Measurements from ENCODE around the gene PLTP.
A peak's percentile ranks its signal among the peaks of the same experiment; 100 is the strongest.

The PLTP gene

GRCh38 chr20:45892828-45893500, 19.0 kb downstream of the PLTP start:
- Mint-ChIP-seq H3K27ac (peak overlapping the region; percentile 9 to 92), H3K4me1 (ENCODE audit: low read depth in 2 of 2) (peaks cover 18 to 34% of the 10 kb centered on the region in 2 donors), H3K4me3 (peak overlapping the region; percentile 92 to 94), H3K27me3 (no peaks in the 10 kb centered on the region), H3K36me3 (ENCODE audit: insufficient read depth) (peaks cover 31% of the 10 kb centered on the region), H3K9me3 (no peaks in the 10 kb centered on the region)
- ATAC-seq (replicated peaks): peak; percentile 61
- DNase-seq: peak in 2 of 3 experiments; percentile 37 to 41

- H3K4me3 Mint-ChIP-seq: peak overlapping the region; percentile 92 to 94
- H3K4me1 Mint-ChIP-seq (ENCODE audit: low read depth in 2 of 2): peaks cover 18 to 34% of the 10 kb centered on the region in 2 donors
- H3K27ac Mint-ChIP-seq: peak overlapping the region; percentile 79 to 92
- H3K27me3 Mint-ChIP-seq: no peaks in the 10 kb centered on the region
- DNase-seq (no peak), ATAC-seq (replicated peaks) (no peak)
- peaks cover 28% of the 10 kb centered on the region for H3K36me3 Mint-ChIP-seq (ENCODE audit: insufficient read depth)
- no peaks in the 10 kb centered on the region for H3K9me3 Mint-ChIP-seq
These were observed 19.7 kb downstream of the PLTP start for GRCh38 chr20:45892049-45892825.

- Mint-ChIP-seq H3K4me3 (peak within 1 kb of the TSS; percentile 92 to 94), H3K27ac (peak within 1 kb of the TSS; percentile 79 to 92), H3K36me3 (ENCODE audit: insufficient read depth) (peaks cover 28% of the 10 kb centered on the region), H3K4me1 (ENCODE audit: low read depth in 2 of 2) (peaks cover 18 to 34% of the 10 kb centered on the region in 2 donors), H3K27me3 (no peaks in the 10 kb centered on the region), H3K9me3 (no peaks in the 10 kb centered on the region)
- DNase-seq: peak; percentile 68 to 75 (median 70)
- peak; percentile 76 for ATAC-seq (replicated peaks)
These were observed 20.7 kb downstream of the PLTP start, which contains the start of the genes CTSA and NEURL2 for GRCh38 chr20:45890985-45891983. CTSA (plus strand) TSS chr20:45891335; CDS start chr20:45891569, 234 bp downstream. NEURL2 (minus strand) TSS chr20:45891208; CDS start chr20:45890991, 217 bp downstream.

- peak overlapping the region; percentile 79 to 92 for H3K27ac Mint-ChIP-seq
- ATAC-seq (replicated peaks): no peak
- no peaks in the 10 kb centered on the region for H3K27me3 Mint-ChIP-seq
- H3K4me1 Mint-ChIP-seq (ENCODE audit: low read depth in 2 of 2): peaks cover 18 to 34% of the 10 kb centered on the region in 2 donors
- H3K36me3 Mint-ChIP-seq (ENCODE audit: insufficient read depth): peaks cover 28% of the 10 kb centered on the region
- H3K9me3 Mint-ChIP-seq: no peaks in the 10 kb centered on the region
- peak overlapping the region; percentile 92 to 94 for H3K4me3 Mint-ChIP-seq
- peak in 1 of 3 experiments; percentile 21 for DNase-seq
These were observed 21.6 kb downstream of the PLTP start for GRCh38 chr20:45890077-45890984.

- Mint-ChIP-seq H3K27me3 (no peaks in the 10 kb centered on the region), H3K4me3 (no peak overlapping the region), H3K9me3 (no peaks in the 10 kb centered on the region), H3K36me3 (ENCODE audit: insufficient read depth) (peaks cover 32% of the 10 kb centered on the region), H3K27ac (no peak overlapping the region), H3K4me1 (ENCODE audit: low read depth in 2 of 2) (peaks cover 21 to 31% of the 10 kb centered on the region in 2 donors)
- ATAC-seq (replicated peaks): no peak
- no peak for DNase-seq
These were observed 23.3 kb downstream of the PLTP start for GRCh38 chr20:45888681-45889080.

- no peak within 1 kb of the TSS for H3K4me3 Mint-ChIP-seq
- ATAC-seq (replicated peaks) (no peak), DNase-seq (no peak)
- H3K27ac Mint-ChIP-seq: peak within 1 kb of the TSS in 1 of 2 donors; percentile 35
- no peaks in the 10 kb centered on the region for H3K9me3 Mint-ChIP-seq
- no peaks in the 10 kb centered on the region for H3K27me3 Mint-ChIP-seq
- H3K36me3 Mint-ChIP-seq (ENCODE audit: insufficient read depth): peaks cover 26% of the 10 kb centered on the region
- peaks cover 23 to 26% of the 10 kb centered on the region in 2 donors for H3K4me1 Mint-ChIP-seq (ENCODE audit: low read depth in 2 of 2)
These were observed 24.6 kb downstream of the PLTP start, which contains the start of gene SPATA25 for GRCh38 chr20:45887346-45887715. SPATA25 (minus strand) TSS chr20:45887622; CDS start chr20:45887590, 32 bp downstream.

GRCh38 chr20:45886590-45887345, 25.2 kb downstream of the PLTP start:
- Mint-ChIP-seq H3K27ac (peak overlapping the region in 1 of 2 donors; percentile 35), H3K4me1 (ENCODE audit: low read depth in 2 of 2) (peaks cover 22 to 25% of the 10 kb centered on the region in 2 donors), H3K4me3 (no peak overlapping the region), H3K9me3 (no peaks in the 10 kb centered on the region), H3K36me3 (ENCODE audit: insufficient read depth) (peaks cover 21% of the 10 kb centered on the region), H3K27me3 (no peaks in the 10 kb centered on the region)
- no peak for DNase-seq
- no peak for ATAC-seq (replicated peaks)

GRCh38 chr20:45883100-45883469, 28.9 kb downstream of the PLTP start:
- H3K4me1 Mint-ChIP-seq (ENCODE audit: low read depth in 2 of 2): peaks cover 22 to 27% of the 10 kb centered on the region in 2 donors
- ATAC-seq (replicated peaks) (no peak), DNase-seq (no peak)
- H3K36me3 Mint-ChIP-seq (ENCODE audit: insufficient read depth): peaks cover 13% of the 10 kb centered on the region
- no peaks in the 10 kb centered on the region for H3K9me3 Mint-ChIP-seq
- H3K27me3 Mint-ChIP-seq: no peaks in the 10 kb centered on the region
- no peak overlapping the region for H3K4me3 Mint-ChIP-seq
- H3K27ac Mint-ChIP-seq: peak overlapping the region in 1 of 2 donors; percentile 93

GRCh38 chr20:45882469-45883099, 29.4 kb downstream of the PLTP start:
- H3K4me3 Mint-ChIP-seq: peak overlapping the region in 1 of 2 donors; percentile 5
- H3K27me3 Mint-ChIP-seq: no peaks in the 10 kb centered on the region
- H3K27ac Mint-ChIP-seq: peak overlapping the region; percentile 90 to 93
- no peak for ATAC-seq (replicated peaks)
- H3K36me3 Mint-ChIP-seq (ENCODE audit: insufficient read depth): peaks cover 13% of the 10 kb centered on the region
- H3K4me1 Mint-ChIP-seq (ENCODE audit: low read depth in 2 of 2): peaks cover 22 to 27% of the 10 kb centered on the region in 2 donors
- DNase-seq: no peak
- no peaks in the 10 kb centered on the region for H3K9me3 Mint-ChIP-seq

- peaks cover 22 to 27% of the 10 kb centered on the region in 2 donors for H3K4me1 Mint-ChIP-seq (ENCODE audit: low read depth in 2 of 2)
- H3K9me3 Mint-ChIP-seq: no peaks in the 10 kb centered on the region
- peaks cover 13% of the 10 kb centered on the region for H3K36me3 Mint-ChIP-seq (ENCODE audit: insufficient read depth)
These were observed 30.8 kb downstream of the PLTP start, which contains the start of gene ZSWIM1 for GRCh38 chr20:45880988-45881788. ZSWIM1 (plus strand) TSS chr20:45881227; CDS start chr20:45882593, 1,366 bp downstream.

More at GRCh38 chr20:45880988-45881788, 30.8 kb downstream of the PLTP start, which contains the start of gene ZSWIM1:
- peak within 1 kb of the TSS; percentile 73 to 75 for H3K4me3 Mint-ChIP-seq
- no peaks in the 10 kb centered on the region for H3K27me3 Mint-ChIP-seq
- DNase-seq (peak; percentile 98 to 99 (median 99)), ATAC-seq (replicated peaks) (peak; percentile 96)
- H3K27ac Mint-ChIP-seq: peak within 1 kb of the TSS; percentile 90 to 93

Data from effector memory CD8-positive, alpha-beta T cell (primary cell).